Measurements from ENCODE around the gene LMNA.

LMNA gene

GRCh38 chr1:156128654-156129597 lies 14.4 kb downstream of the LMNA start:
- no peak for DNase-seq (ENCODE audit: low read depth)
- TF ChIP-seq CTCF (conservative IDR thresholded peaks at IDR 0.05; ENCODE audit: low read depth, low read length): no peak
- H3K4me3 ChIP-seq (ENCODE audit: low read length): no peak overlapping the region

- peak overlapping the region; percentile 6 for H3K4me3 ChIP-seq (ENCODE audit: low read length)
- TF ChIP-seq CTCF (conservative IDR thresholded peaks at IDR 0.05; ENCODE audit: low read depth, low read length): peak; percentile 96
- DNase-seq (ENCODE audit: low read depth): peak; percentile 93
Measured at GRCh38 chr1:156129687-156130577, 15.4 kb downstream of the LMNA start.

- DNase-seq (ENCODE audit: low read depth): no peak
- TF ChIP-seq CTCF (conservative IDR thresholded peaks at IDR 0.05; ENCODE audit: low read depth, low read length): no peak
- no peak overlapping the region for H3K4me3 ChIP-seq (ENCODE audit: low read length)
Measured at GRCh38 chr1:156130578-156130942, 16.0 kb downstream of the LMNA start.

- no peak for TF ChIP-seq CTCF (conservative IDR thresholded peaks at IDR 0.05; ENCODE audit: low read depth, low read length)
- no peak for DNase-seq (ENCODE audit: low read depth)
- H3K4me3 ChIP-seq (ENCODE audit: low read length): no peak overlapping the region
Measured at GRCh38 chr1:156134716-156135435, 20.4 kb downstream of the LMNA start.

- DNase-seq (ENCODE audit: low read depth): no peak
- TF ChIP-seq CTCF (conservative IDR thresholded peaks at IDR 0.05; ENCODE audit: low read depth, low read length): no peak
Measured at GRCh38 chr1:156135930-156136871, 21.7 kb downstream of the LMNA start.

GRCh38 chr1:156136970-156137483 lies 22.5 kb downstream of the LMNA start:
- H3K4me3 ChIP-seq (ENCODE audit: low read length): no peak overlapping the region
- peak; percentile 28 for TF ChIP-seq CTCF (conservative IDR thresholded peaks at IDR 0.05; ENCODE audit: low read depth, low read length)
- no peak for DNase-seq (ENCODE audit: low read depth)

More at GRCh38 chr1:156135930-156136871, 21.7 kb downstream of the LMNA start:
- H3K4me3 ChIP-seq (ENCODE audit: low read length): no peak overlapping the region

Measured in retinal pigment epithelial cell (primary cell).